Tibial artery (tissue), 4 donors: Measurements from ENCODE around the gene ZNF641.

Experiments used
- DNase-seq, 2 donors: peaks; one replicate each; pipeline ENCODE4 v3.0.0-alpha.2; 2019
- H3K27ac ChIP-seq, 2 donors: fragments of 200-600 bp; sonication (generic) in 1 of 2; 1 replicate in 1 of 2; 2 replicates in 1 of 2; pipeline ENCODE4 v1.5.1; 2018 to 2019; ENCODE audit warnings: mild to moderate bottlenecking in 1 of 2
- H3K27me3 ChIP-seq, 2 donors: fragments of 200-600 bp; sonication (generic) in 1 of 2; one replicate each; pipeline versions ENCODE4 v1.5.1 to v1.6.0; 2016 to 2019
- H3K36me3 ChIP-seq, 3 donors: fragments of 200-600 bp; sonication (generic) in 2 of 3; one replicate each; pipeline ENCODE4 v1.5.1; 2016 to 2019; ENCODE audit warnings: mild to moderate bottlenecking in 2 of 3
- H3K4me1 ChIP-seq, 4 donors: fragments of 200-600 bp; sonication (generic) in 2 of 4; 1 replicate in 3 of 4; 2 replicates in 1 of 4; pipeline ENCODE4 v1.5.1; 2016 to 2019
- H3K4me3 ChIP-seq, 2 donors: fragments of 200-600 bp; sonication (generic) in 1 of 2; 1 replicate in 1 of 2; 2 replicates in 1 of 2; pipeline ENCODE4 v1.5.1; 2018 to 2019; ENCODE audit warnings: mild to moderate bottlenecking in 2 of 2
- H3K9me3 ChIP-seq, 3 donors: fragments of 200-600 bp; sonication (generic) in 1 of 3; one replicate each; pipeline ENCODE4 v1.5.1; 2016 to 2019
- intact Hi-C: fragments of 100-400 bp; cut with DNase I; formaldehyde crosslinking; loops from one replicate; pipeline ENCODE4 v1.15.0; 2023; ENCODE audit warnings: low total_unique reads
- TF ChIP-seq, protein P1 (sequence below), 2 experiments: fragments of 200-600 bp in 1 of 2; fragments of 450-650 bp in 1 of 2; IDR thresholded peaks; one replicate each; pipeline ENCODE4 v1.5.1; 2017 to 2019; ENCODE audit warnings: antibody characterized with exemption in 2 of 2, mild to moderate bottlenecking in 1 of 2, moderate library complexity in 1 of 2

Gene ZNF641

DNA sequence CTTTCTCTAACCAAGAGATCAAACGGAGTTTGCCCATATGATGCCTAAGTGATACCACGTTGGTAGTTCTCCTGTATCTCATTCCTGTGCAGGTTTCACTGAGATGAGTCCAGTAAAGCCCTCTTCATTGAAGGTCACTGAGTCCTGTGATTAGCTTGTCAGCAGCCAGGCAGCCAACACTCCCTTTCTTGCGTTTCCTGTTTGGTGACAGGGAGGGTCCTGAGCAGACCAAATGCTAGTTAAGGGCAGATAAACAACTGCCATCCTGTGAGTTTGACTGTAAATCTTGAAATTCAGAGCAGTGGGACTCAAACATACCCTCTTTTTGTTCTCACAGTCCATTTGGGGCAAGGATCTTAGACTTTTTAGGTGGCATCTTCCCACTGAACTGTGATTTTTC, 39.4 kb downstream of the ZNF641 start:
- Histone ChIP-seq H3K27ac (no peak overlapping the region), H3K36me3 (no peaks in the 10 kb centered on the region), H3K4me1 (no peaks in the 10 kb centered on the region), H3K4me3 (no peak overlapping the region), H3K9me3 (no peaks in the 10 kb centered on the region), H3K27me3 (no peaks in the 10 kb centered on the region)
- DNase-seq = no peak
- TF ChIP-seq, protein P1, sequence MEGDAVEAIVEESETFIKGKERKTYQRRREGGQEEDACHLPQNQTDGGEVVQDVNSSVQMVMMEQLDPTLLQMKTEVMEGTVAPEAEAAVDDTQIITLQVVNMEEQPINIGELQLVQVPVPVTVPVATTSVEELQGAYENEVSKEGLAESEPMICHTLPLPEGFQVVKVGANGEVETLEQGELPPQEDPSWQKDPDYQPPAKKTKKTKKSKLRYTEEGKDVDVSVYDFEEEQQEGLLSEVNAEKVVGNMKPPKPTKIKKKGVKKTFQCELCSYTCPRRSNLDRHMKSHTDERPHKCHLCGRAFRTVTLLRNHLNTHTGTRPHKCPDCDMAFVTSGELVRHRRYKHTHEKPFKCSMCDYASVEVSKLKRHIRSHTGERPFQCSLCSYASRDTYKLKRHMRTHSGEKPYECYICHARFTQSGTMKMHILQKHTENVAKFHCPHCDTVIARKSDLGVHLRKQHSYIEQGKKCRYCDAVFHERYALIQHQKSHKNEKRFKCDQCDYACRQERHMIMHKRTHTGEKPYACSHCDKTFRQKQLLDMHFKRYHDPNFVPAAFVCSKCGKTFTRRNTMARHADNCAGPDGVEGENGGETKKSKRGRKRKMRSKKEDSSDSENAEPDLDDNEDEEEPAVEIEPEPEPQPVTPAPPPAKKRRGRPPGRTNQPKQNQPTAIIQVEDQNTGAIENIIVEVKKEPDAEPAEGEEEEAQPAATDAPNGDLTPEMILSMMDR (IDR thresholded peaks at IDR 0.05) = no peak
- intact Hi-C loops = no loop called here

DNA sequence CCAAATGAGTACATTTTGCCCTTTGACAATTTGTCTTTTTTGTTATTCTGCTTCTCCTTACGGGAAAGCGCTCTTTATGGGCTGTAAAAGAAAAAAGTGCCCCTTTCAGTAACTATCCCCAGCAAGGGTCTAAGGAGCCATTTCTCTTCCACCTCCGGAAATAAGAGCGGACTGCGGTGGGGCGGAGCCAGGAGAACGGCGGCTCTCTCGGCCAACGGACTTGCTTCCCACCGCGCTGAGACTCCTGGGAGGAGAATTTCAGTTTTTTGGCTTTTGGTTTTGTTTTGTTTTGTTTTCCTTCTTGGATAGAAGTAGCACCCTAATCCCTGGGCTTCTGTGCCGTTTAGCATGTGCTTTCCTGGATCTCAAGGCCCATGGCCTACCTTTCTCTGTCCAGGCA, 43.5 kb downstream of the ZNF641 start:
- no peaks in the 10 kb centered on the region for H3K27me3 ChIP-seq
- H3K4me3 ChIP-seq = no peak overlapping the region
- H3K36me3 ChIP-seq = no peaks in the 10 kb centered on the region
- H3K4me1 ChIP-seq = no peaks in the 10 kb centered on the region
- TF ChIP-seq, protein P1 (IDR thresholded peaks at IDR 0.05) = no peak
- intact Hi-C loops = no loop called here
- H3K9me3 ChIP-seq = no peaks in the 10 kb centered on the region
- no peak for DNase-seq
- H3K27ac ChIP-seq = no peak overlapping the region

DNA sequence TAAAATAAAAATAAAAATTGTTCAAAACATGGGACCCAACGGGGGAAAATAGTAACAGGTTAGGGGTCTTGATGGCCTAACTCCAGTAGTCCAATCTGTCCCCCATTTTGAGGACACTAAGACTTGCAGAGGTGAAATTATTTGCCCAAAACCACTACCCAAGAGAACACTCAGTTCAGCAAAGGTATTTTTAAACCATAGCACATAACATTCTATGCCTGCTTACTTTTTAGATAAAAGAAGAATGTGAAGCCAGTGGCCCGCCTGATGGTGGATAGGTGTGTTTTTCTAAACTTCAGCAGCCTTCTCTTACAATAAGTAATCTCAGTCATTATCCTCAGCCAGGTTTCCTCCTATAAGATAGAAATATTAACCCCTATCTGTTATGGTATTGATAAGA, 45.5 kb downstream of the ZNF641 start:
- Histone ChIP-seq H3K36me3 (no peaks in the 10 kb centered on the region), H3K27ac (no peak overlapping the region), H3K27me3 (no peaks in the 10 kb centered on the region), H3K9me3 (no peaks in the 10 kb centered on the region), H3K4me1 (no peaks in the 10 kb centered on the region), H3K4me3 (no peak overlapping the region)
- TF ChIP-seq, protein P1 (IDR thresholded peaks at IDR 0.05) = no peak
- intact Hi-C loops = no loop called here
- no peak for DNase-seq

DNA sequence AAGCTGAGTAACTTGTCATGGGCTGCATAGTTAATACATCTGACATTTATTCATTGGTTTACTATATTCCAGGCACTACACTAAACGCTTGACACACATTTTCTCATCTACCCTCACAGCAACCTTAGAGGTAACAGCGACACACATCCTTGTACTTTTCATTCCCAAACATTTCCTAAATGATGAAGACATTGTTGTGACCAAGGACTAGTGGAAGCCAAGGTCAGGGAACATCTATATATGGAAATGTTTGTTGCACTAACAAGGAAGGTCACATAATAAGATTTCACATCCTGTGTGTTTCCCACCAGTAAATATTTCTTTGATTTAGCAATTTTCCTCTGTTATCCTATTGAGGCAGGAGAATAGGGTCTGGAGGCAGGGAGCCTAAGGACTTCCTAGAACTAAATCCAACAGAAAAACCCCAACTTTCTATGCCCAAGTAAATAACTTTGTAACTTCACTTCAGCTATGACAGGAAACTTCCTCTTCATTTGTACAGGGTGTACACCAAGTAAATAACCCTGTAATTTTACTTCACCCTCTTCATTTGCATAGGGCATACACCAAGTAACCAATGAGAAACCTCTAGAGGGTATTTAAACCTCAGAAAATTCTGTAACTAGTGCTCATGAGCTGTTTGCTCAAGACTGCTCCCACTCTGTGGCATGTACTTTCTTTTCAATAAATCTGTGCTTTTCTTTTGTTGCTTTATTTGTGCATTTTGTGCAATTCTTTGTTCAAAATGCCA, 48.4 kb downstream of the ZNF641 start:
- H3K4me1 ChIP-seq = peaks cover 0 to under 1% (median 0%) of the 10 kb centered on the region in 4 donors
- no peaks in the 10 kb centered on the region for H3K27me3 ChIP-seq
- no peak overlapping the region for H3K27ac ChIP-seq
- no peaks in the 10 kb centered on the region for H3K36me3 ChIP-seq
- DNase-seq = no peak
- intact Hi-C loops = no loop called here
- no peaks in the 10 kb centered on the region for H3K9me3 ChIP-seq
- no peak overlapping the region for H3K4me3 ChIP-seq
- TF ChIP-seq, protein P1 (IDR thresholded peaks at IDR 0.05) = no peak

DNA sequence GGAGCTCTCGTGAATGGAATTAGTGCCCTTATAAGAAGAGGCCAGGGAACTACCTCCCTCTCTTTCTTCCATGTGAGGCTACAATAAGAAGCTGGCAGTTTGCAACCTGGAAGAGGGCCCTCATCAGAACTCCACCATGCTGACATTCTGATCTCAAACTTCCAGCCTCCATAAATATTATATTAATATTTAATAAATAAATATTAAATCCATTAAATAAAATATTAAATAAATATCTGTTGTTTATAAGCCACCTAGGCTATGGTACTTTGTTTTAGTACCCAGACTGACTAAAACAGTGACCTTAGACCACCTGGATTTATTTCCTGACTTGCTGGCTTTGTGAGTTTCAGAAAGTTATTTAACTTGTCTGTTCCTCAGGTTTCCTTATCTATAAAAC, 49.9 kb downstream of the ZNF641 start:
- H3K4me3 ChIP-seq = no peak overlapping the region
- H3K9me3 ChIP-seq = no peaks in the 10 kb centered on the region
- no peak for DNase-seq
- TF ChIP-seq, protein P1 (IDR thresholded peaks at IDR 0.05) = no peak
- H3K27ac ChIP-seq = no peak overlapping the region
- intact Hi-C loops = no loop called here
- H3K4me1 ChIP-seq = peaks cover 0 to 11% (median 0%) of the 10 kb centered on the region in 4 donors
- H3K36me3 ChIP-seq = no peaks in the 10 kb centered on the region
- H3K27me3 ChIP-seq = no peaks in the 10 kb centered on the region
